Activated B cell treated with CpG ODN at 0.5 μM for 24 hours (primary cell): ENCODE measurements around the gene SORBS1. TPM values are rescaled to one million over a fixed set of nuclear protein-coding genes. Genes with fewer than 3 reads are reported as not detected.

ENCODE experiments used
- ATAC-seq: fragments of 200-7000 bp; cut with Tn5 transposase; one replicate; pipeline ENCODE4 v1.10.0; 2021; ENCODE audit warnings: low read depth, mild to moderate bottlenecking, moderate library complexity
- CTCF ChIA-PET: fragments of 350-600 bp; sonication (Branson Sonifier 250); formaldehyde crosslinking; loops from one replicate; lab custom pipeline; 2021; ENCODE audit warnings: antibody characterized with exemption; lab: Charles Lee
- POLR2A ChIA-PET: fragments of 350-600 bp; sonication (Branson Sonifier 250); formaldehyde crosslinking; loops from one replicate; lab custom pipeline; 2021; ENCODE audit warnings: antibody characterized with exemption; lab: Charles Lee
- DNase-seq: peaks from one replicate; pipeline ENCODE4 v3.0.0; 2022
- H3K27ac Mint-ChIP-seq: one replicate; pipeline ENCODE4 v1.8.0; 2020; ENCODE audit warnings: mixed read lengths
- H3K27me3 Mint-ChIP-seq: one replicate; pipeline ENCODE4 v1.8.0; 2021; ENCODE audit warnings: mixed read lengths
- H3K36me3 Mint-ChIP-seq: one replicate; pipeline ENCODE4 v1.8.0; 2021; ENCODE audit warnings: low read depth, mixed read lengths
- H3K4me1 Mint-ChIP-seq: one replicate; pipeline ENCODE4 v1.8.0; 2021; ENCODE audit warnings: mixed read lengths
- H3K4me3 Mint-ChIP-seq: one replicate; pipeline ENCODE4 v1.8.0; 2020; ENCODE audit warnings: mild to moderate bottlenecking, mixed read lengths
- H3K9me3 Mint-ChIP-seq: one replicate; pipeline ENCODE4 v1.8.0; 2020; ENCODE audit warnings: mixed read lengths
- CTCF ChIP-seq: fragments of 200-600 bp; IDR thresholded peaks from one replicate; pipeline ENCODE4 v1.8.0; 2022; ENCODE audit warnings: antibody characterized with exemption, mild to moderate bottlenecking
- intact Hi-C: fragments of 100-400 bp; cut with micrococcal nuclease; formaldehyde crosslinking; loops from one replicate; pipeline ENCODE4 v1.15.1; 2024
- total RNA-seq: library from RNA; stranded (reverse); gene quantifications from 2 replicates; pipeline ENCODE4 v1.2.3, GENCODE V29; 2022

The SORBS1 gene
- total RNA-seq, 1 donor from 2014 or later, result 0.42 TPM

GRCh38 chr10:95542330-95542729, 18.8 kb downstream of the SORBS1 start:
- ATAC-seq (no peak), DNase-seq (no peak)
- TF ChIP-seq CTCF, result no peak
- Mint-ChIP-seq H3K27ac (no peak overlapping the region), H3K36me3 (no peaks in the 10 kb centered on the region), H3K27me3 (peaks cover 9% of the 10 kb centered on the region), H3K4me3 (no peak overlapping the region), H3K4me1 (no peaks in the 10 kb centered on the region), H3K9me3 (no peaks in the 10 kb centered on the region)
- CTCF ChIA-PET, result no interaction called here
- POLR2A ChIA-PET, result no interaction called here
- intact Hi-C loops, result no loop called here

GRCh38 chr10:95540514-95541052, 20.6 kb downstream of the SORBS1 start:
- peaks cover 6% of the 10 kb centered on the region for H3K27me3 Mint-ChIP-seq
- H3K27ac Mint-ChIP-seq, result no peak overlapping the region
- CTCF ChIA-PET, result interaction anchor here (0.6 kb wide), 1 partner anchor 9 kb away, joined by 3 read pairs; no protein-coding TSS in a partner anchor
- H3K36me3 Mint-ChIP-seq, result no peaks in the 10 kb centered on the region
- no peak overlapping the region for H3K4me3 Mint-ChIP-seq
- H3K4me1 Mint-ChIP-seq, result no peaks in the 10 kb centered on the region
- POLR2A ChIA-PET, result no interaction called here
- TF ChIP-seq CTCF, result no peak
- ATAC-seq (no peak), DNase-seq (no peak)
- H3K9me3 Mint-ChIP-seq, result no peaks in the 10 kb centered on the region
- intact Hi-C loops, result no loop called here

- intact Hi-C loops, result no loop called here
- DNase-seq (no peak), ATAC-seq (no peak)
- peaks cover 3% of the 10 kb centered on the region for H3K27me3 Mint-ChIP-seq
- no peak overlapping the region for H3K4me3 Mint-ChIP-seq
- ChIA-PET POLR2A (no interaction called here), CTCF (interaction anchor here (0.6 kb wide), 1 partner anchor 10 kb away, joined by 3 read pairs; no protein-coding TSS in a partner anchor)
- H3K9me3 Mint-ChIP-seq, result no peaks in the 10 kb centered on the region
- no peaks in the 10 kb centered on the region for H3K36me3 Mint-ChIP-seq
- H3K4me1 Mint-ChIP-seq, result no peaks in the 10 kb centered on the region
- H3K27ac Mint-ChIP-seq, result no peak overlapping the region
- TF ChIP-seq CTCF, result no peak
Measured at GRCh38 chr10:95539560-95540284, 21.4 kb downstream of the SORBS1 start.

- no peaks in the 10 kb centered on the region for H3K27me3 Mint-ChIP-seq
- no peak overlapping the region for H3K27ac Mint-ChIP-seq
- no peaks in the 10 kb centered on the region for H3K36me3 Mint-ChIP-seq
- intact Hi-C loops, result no loop called here
- ATAC-seq (no peak), DNase-seq (no peak)
- ChIA-PET POLR2A (no interaction called here), CTCF (no interaction called here)
- no peak for TF ChIP-seq CTCF
- no peaks in the 10 kb centered on the region for H3K9me3 Mint-ChIP-seq
- no peak overlapping the region for H3K4me3 Mint-ChIP-seq
- no peaks in the 10 kb centered on the region for H3K4me1 Mint-ChIP-seq
Measured at GRCh38 chr10:95538412-95538811, 22.8 kb downstream of the SORBS1 start.

GRCh38 chr10:95537542-95537927, 23.6 kb downstream of the SORBS1 start:
- no peaks in the 10 kb centered on the region for H3K36me3 Mint-ChIP-seq
- H3K4me3 Mint-ChIP-seq, result no peak overlapping the region
- H3K27me3 Mint-ChIP-seq, result no peaks in the 10 kb centered on the region
- no peaks in the 10 kb centered on the region for H3K4me1 Mint-ChIP-seq
- no peaks in the 10 kb centered on the region for H3K9me3 Mint-ChIP-seq
- ChIA-PET CTCF (no interaction called here), POLR2A (no interaction called here)
- DNase-seq, result no peak
- H3K27ac Mint-ChIP-seq, result no peak overlapping the region
- intact Hi-C loops, result no loop called here
- ATAC-seq, result no peak
- TF ChIP-seq CTCF, result no peak
